Upper lobe of right lung (tissue), 1 donor: Measurements from ENCODE around the gene FNTB. TPM values are rescaled to one million over a fixed set of nuclear protein-coding genes. Genes with fewer than 3 reads are reported as not detected.

Source experiments
- ATAC-seq: fragments of 200-7000 bp; cut with Tn5 transposase; one replicate; pipeline ENCODE4 v1.9.1; 2020; ENCODE audit warnings: mild to moderate bottlenecking, moderate library complexity
- DNase-seq: peaks from one replicate; pipeline ENCODE4 v3.0.0-alpha.2; 2020
- H3K27ac ChIP-seq: fragments of 200-600 bp; one replicate; pipeline ENCODE4 v1.8.0; 2022
- H3K27me3 ChIP-seq: fragments of 200-600 bp; one replicate; pipeline ENCODE4 v1.8.0; 2022; ENCODE audit warnings: mild to moderate bottlenecking
- H3K36me3 ChIP-seq: fragments of 200-600 bp; one replicate; pipeline ENCODE4 v1.8.0; 2022
- H3K4me1 ChIP-seq: fragments of 200-600 bp; one replicate; pipeline ENCODE4 v1.8.0; 2022
- H3K4me3 ChIP-seq: fragments of 200-600 bp; one replicate; pipeline ENCODE4 v1.8.0; 2022; ENCODE audit warnings: mild to moderate bottlenecking
- H3K9me3 ChIP-seq: fragments of 200-600 bp; one replicate; pipeline ENCODE4 v1.8.0; 2022
- intact Hi-C: fragments of 100-400 bp; cut with DNase I; formaldehyde crosslinking; loops from one replicate; pipeline ENCODE4 v1.11.0; 2022
- total RNA-seq: library from RNA; stranded (reverse); fragmentation: NEBNext Ultra II Directional; extraction: Animal tissue kit (Norgen Biotek cat#: 25700); gene quantifications from one replicate; pipeline ENCODE4 v1.2.1, GENCODE V29; 2021
- TF ChIP-seq, protein P1 (sequence below): fragments of 200-600 bp; IDR thresholded peaks from one replicate; pipeline ENCODE4 v1.8.0; 2022; ENCODE audit warnings: antibody characterized with exemption
- donor health status: DM: no; HTN: yes; CAD: no; lungs with severe emphysema.

Gene FNTB
- total RNA-seq, 1 donor from 2014 or later = 14.2 TPM

DNA sequence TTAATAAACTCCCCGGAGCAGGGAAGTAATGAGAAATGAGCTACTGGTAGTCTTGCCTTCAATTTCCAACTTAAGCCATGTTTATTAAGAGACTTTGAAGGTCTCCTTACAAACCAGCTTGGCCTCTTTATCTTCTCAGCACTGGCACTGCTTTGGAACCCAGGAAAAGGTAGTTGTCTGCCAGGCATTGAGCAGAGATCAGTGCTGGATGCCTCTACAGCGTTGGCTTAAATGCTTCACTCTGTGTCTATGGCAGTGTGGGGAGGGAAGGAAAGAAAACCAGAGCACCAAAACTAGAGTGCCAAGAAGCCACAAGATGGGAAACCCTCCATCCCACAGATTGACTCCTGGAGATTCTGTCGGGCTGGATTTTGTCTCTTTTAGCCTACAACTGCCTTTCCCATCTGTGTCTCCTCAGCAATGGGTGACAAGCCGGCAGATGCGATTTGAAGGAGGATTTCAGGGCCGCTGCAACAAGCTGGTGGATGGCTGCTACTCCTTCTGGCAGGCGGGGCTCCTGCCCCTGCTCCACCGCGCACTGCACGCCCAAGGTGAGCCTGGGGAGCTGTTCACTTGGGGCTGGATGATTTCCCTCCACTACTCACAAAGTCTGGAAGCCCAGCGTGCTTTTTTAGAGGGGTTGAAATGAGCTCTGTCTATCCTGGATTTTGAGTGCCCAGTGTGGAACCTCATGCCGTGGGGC is 57.3 kb downstream of the FNTB start:
- ATAC-seq (no peak), DNase-seq (no peak)
- intact Hi-C loops = no loop called here
- TF ChIP-seq, protein P1, sequence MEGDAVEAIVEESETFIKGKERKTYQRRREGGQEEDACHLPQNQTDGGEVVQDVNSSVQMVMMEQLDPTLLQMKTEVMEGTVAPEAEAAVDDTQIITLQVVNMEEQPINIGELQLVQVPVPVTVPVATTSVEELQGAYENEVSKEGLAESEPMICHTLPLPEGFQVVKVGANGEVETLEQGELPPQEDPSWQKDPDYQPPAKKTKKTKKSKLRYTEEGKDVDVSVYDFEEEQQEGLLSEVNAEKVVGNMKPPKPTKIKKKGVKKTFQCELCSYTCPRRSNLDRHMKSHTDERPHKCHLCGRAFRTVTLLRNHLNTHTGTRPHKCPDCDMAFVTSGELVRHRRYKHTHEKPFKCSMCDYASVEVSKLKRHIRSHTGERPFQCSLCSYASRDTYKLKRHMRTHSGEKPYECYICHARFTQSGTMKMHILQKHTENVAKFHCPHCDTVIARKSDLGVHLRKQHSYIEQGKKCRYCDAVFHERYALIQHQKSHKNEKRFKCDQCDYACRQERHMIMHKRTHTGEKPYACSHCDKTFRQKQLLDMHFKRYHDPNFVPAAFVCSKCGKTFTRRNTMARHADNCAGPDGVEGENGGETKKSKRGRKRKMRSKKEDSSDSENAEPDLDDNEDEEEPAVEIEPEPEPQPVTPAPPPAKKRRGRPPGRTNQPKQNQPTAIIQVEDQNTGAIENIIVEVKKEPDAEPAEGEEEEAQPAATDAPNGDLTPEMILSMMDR = no peak
- no peak overlapping the region for H3K4me3 ChIP-seq
- H3K36me3 ChIP-seq = peaks cover 17% of the 10 kb centered on the region
- peaks cover 12% of the 10 kb centered on the region for H3K4me1 ChIP-seq
- H3K27me3 ChIP-seq = no peaks in the 10 kb centered on the region
- H3K27ac ChIP-seq = no peak overlapping the region
- no peaks in the 10 kb centered on the region for H3K9me3 ChIP-seq

DNA sequence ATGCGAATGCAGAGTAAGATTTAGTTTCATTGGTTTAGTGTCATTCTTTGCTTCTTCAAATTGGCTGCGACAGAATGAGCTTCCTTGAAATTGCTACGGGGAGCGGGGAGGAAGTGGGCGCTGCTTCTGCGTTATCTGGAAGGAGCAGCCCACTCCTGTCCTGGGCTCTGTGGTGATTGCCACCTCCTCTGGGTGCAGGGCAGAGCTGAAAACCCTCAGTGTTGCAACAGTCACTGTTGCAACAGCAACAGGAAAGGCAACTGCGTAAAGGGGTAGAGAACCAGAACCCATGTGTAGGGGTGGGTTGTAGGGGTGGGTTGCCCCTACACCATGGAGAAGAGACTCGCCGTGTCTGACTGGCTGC is 57.9 kb downstream of the FNTB start:
- H3K9me3 ChIP-seq = no peaks in the 10 kb centered on the region
- H3K4me1 ChIP-seq = peaks cover 12% of the 10 kb centered on the region
- H3K27ac ChIP-seq = no peak overlapping the region
- intact Hi-C loops = no loop called here
- ATAC-seq (peak; percentile 85), DNase-seq (peak; percentile 77)
- H3K27me3 ChIP-seq = no peaks in the 10 kb centered on the region
- H3K36me3 ChIP-seq = peaks cover 17% of the 10 kb centered on the region
- H3K4me3 ChIP-seq = no peak overlapping the region
- TF ChIP-seq, protein P1 = no peak

DNA sequence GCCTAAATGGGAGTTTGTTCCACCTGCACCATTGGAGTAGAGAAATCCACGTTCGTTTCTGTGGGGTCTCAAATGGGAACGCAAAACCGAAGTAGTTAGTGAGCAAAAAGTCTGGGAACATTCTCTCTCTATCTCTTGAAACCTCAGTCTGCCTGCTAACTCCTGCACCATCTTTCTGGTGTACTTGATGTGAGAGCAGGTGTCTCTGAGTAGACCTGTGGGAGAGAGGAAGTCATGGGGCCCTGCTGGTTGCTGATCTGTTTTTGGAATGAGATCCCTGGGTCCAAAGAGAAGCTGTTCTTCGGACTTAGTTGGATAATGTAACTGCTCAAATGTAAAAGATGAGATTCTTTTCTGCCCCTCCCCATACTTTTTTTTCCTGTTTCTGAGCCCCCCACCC is 58.3 kb downstream of the FNTB start:
- Histone ChIP-seq H3K36me3 (peaks cover 17% of the 10 kb centered on the region), H3K27ac (no peak overlapping the region), H3K4me1 (peaks cover 12% of the 10 kb centered on the region), H3K4me3 (no peak overlapping the region), H3K27me3 (no peaks in the 10 kb centered on the region), H3K9me3 (no peaks in the 10 kb centered on the region)
- no peak for ATAC-seq
- TF ChIP-seq, protein P1 = no peak
- intact Hi-C loops = no loop called here
- DNase-seq = no peak

DNA sequence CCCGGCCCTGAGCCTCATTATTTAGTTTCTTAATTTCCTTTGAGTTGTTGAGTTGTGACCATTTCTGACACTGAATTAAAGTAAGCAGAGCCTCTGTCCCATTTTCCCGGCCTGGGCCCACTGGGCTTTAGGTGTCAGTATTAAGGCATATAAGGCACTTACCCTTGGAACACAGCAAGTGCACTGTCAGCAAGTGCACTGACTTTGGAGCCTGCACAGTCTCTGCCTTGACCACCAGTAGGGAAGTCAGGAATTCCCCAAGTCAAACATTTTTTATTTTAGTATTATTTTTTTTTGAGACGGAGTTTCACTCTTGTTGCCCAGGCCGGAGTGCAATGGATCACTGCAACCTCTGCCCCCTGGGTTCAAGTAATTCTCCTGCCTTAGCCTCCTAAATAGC is 59.0 kb downstream of the FNTB start:
- H3K9me3 ChIP-seq = no peaks in the 10 kb centered on the region
- intact Hi-C loops = no loop called here

DNA sequence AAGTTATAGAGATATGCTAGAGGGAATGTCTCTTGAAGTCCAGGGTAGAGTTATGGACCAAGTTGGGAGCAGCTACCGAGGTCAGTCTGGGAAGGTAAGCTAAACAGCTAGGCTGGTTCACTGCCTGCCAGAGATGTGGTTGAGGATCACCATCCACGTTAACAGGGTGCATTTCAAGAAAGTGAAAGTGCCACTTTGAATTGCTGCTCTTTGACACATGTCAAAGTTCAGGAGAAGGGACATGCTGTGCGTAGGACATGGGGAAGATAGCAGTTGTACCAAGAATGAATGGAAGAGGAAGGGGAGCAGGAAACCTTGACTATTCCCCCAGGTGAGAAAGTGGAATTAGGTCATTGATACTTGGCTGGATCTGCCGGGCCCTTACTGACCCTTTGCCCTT is 66.1 kb downstream of the FNTB start:
- no peak for DNase-seq
- Histone ChIP-seq H3K27ac (no peak overlapping the region), H3K9me3 (no peaks in the 10 kb centered on the region), H3K4me1 (peaks cover 2% of the 10 kb centered on the region), H3K27me3 (no peaks in the 10 kb centered on the region), H3K36me3 (peaks cover 14% of the 10 kb centered on the region), H3K4me3 (no peak overlapping the region)
- ATAC-seq = no peak
- intact Hi-C loops = no loop called here
- TF ChIP-seq, protein P1 = no peak

More for the DNA sequence above, 59.0 kb downstream of the FNTB start:
- Histone ChIP-seq H3K4me1 (peaks cover 12% of the 10 kb centered on the region), H3K36me3 (peaks cover 17% of the 10 kb centered on the region), H3K27ac (no peak overlapping the region), H3K4me3 (no peak overlapping the region), H3K27me3 (no peaks in the 10 kb centered on the region)
- no peak for DNase-seq
- TF ChIP-seq, protein P1 = no peak
- ATAC-seq = no peak

DNA sequence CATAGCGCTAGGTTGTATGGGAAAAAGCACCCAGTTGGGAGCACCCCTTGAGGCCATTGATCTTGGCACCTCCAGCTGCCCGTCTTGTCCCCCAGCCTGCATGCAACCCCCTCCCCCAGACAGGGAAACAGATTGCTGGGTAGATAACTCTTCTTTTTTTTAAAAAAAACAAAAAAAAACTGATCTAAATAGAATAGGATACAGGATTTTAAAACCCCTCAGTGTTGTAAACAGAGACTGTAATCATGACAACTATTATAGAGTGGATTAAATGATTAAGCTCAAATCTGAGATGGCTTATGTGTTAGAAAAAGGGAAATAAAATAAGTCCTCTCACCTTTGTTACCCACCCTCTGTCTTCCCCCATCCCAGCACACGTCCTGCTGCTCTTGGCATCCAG is 66.8 kb downstream of the FNTB start:
- TF ChIP-seq, protein P1 = no peak
- intact Hi-C loops = no loop called here
- no peaks in the 10 kb centered on the region for H3K4me1 ChIP-seq
- no peak overlapping the region for H3K4me3 ChIP-seq
- H3K9me3 ChIP-seq = no peaks in the 10 kb centered on the region
- peaks cover 14% of the 10 kb centered on the region for H3K36me3 ChIP-seq
- no peak for ATAC-seq
- no peak for DNase-seq
- no peak overlapping the region for H3K27ac ChIP-seq
- H3K27me3 ChIP-seq = no peaks in the 10 kb centered on the region
